Keratinocyte (primary cell): ENCODE data around the gene LPAR6.

Experiments
- CTCF ChIP-seq, 3 experiments: IDR thresholded peaks in 1 of 3; conservative IDR thresholded peaks in 1 of 3; optimal IDR thresholded peaks in 1 of 3; 2 replicates in 2 of 3; 3 replicates in 1 of 3; pipeline versions ENCODE3 to v1.5.1; 2011; ENCODE audit warnings: low read length in 3 of 3, mild to moderate bottlenecking in 3 of 3, moderate library complexity in 2 of 3, control low read depth in 1 of 3, inconsistent platforms in 1 of 3; ENCODE audit not compliant: insufficient read depth in 2 of 3; ENCODE audit errors: extremely low read depth in 1 of 3
- EZH2 ChIP-seq: IDR thresholded peaks from one replicate; pipeline ENCODE4 v1.6.1; 2012; ENCODE audit warnings: inconsistent platforms, mild to moderate bottlenecking, low read length, moderate library complexity

- TF ChIP-seq CTCF (optimal IDR thresholded peaks at IDR 0.05 in 1 of 3, IDR thresholded peaks at IDR 0.05 in 1 of 3, conservative IDR thresholded peaks at IDR 0.05 in 1 of 3; ENCODE audit: extremely low read depth in 1 of 3, insufficient read depth in 2 of 3, low read length in 3 of 3) (no peak), EZH2 (no peak)
These were observed 21.7 kb downstream of the LPAR6 start for GRCh38 chr13:48391257-48391656.
